HepG2 (cell line): ENCODE data around the gene TRMT5. TPM values are rescaled to one million over a fixed set of nuclear protein-coding genes. Genes with fewer than 3 reads are reported as not detected.

ENCODE experiments used
- ATAC-seq: fragments of 200-7000 bp; cut with Tn5 transposase; 3 replicates; pipeline ENCODE4 v1.9.1; 2020; ENCODE audit warnings: mild to moderate bottlenecking, moderate library complexity
- BruUV-seq: library from RNA; stranded (reverse); fragments of 400-500 nt; replicated peaks from 2 replicates; lab custom pipeline; 2021; lab: Mats Ljungman, UMichigan
- CTCF ChIA-PET: fragments of 300-600 bp; formaldehyde crosslinking; extraction: SDS; loops from one replicate; lab custom pipeline; 2021; ENCODE audit warnings: low total read pairs, inconsistent platforms, low intra/inter-chr PET ratio; lab: Yijun Ruan, JAX
- POLR2A ChIA-PET: fragments of 350-600 bp; sonication (Branson Sonifier 250); formaldehyde crosslinking; loops from one replicate; lab custom pipeline; 2020; ENCODE audit warnings: antibody characterized with exemption, inconsistent platforms; lab: Yijun Ruan, JAX
- DNase-seq: peaks from one replicate; pipeline ENCODE4 v3.0.0-alpha.2; 2015; ENCODE audit warnings: low spot score
- FAIRE-seq: peaks from 3 replicates; lab custom pipeline; 2011; peaks lifted over from hg19 to GRCh38; lab: Jason Lieb, UNC
- H2AFZ ChIP-seq: one replicate; pipeline ENCODE4 v1.6.1; 2011; ENCODE audit warnings: low read length, inconsistent platforms
- H3K27ac ChIP-seq: fragments of 300-600 bp; 3 replicates; pipeline ENCODE4 v1.8.0; 2011; ENCODE audit warnings: mixed run types, mild to moderate bottlenecking, mixed read lengths, low read length, inconsistent platforms; ENCODE audit not compliant: insufficient read depth; ENCODE audit errors: extremely low read length
- H3K27me3 ChIP-seq, 2 experiments: fragments of 200-600 bp in 1 of 2; 2 replicates in 1 of 2; 3 replicates in 1 of 2; pipeline versions ENCODE4 v1.6.0 to v1.8.0; 2011; ENCODE audit warnings: low read length in 2 of 2, mild to moderate bottlenecking in 2 of 2, moderate library complexity in 2 of 2, inconsistent platforms in 1 of 2; ENCODE audit not compliant: insufficient read depth in 2 of 2, control insufficient read depth in 1 of 2
- H3K36me3 ChIP-seq, 2 experiments: fragments of 200-600 bp in 1 of 2; replicated peaks in 1 of 2; 2 replicates in 1 of 2; 3 replicates in 1 of 2; pipeline versions ENCODE4 v1.5.1 to v1.8.0; 2011; ENCODE audit warnings: low read length in 2 of 2, inconsistent platforms in 1 of 2; ENCODE audit not compliant: insufficient read depth in 2 of 2, control insufficient read depth in 1 of 2
- H3K4me1 ChIP-seq: 2 replicates; pipeline ENCODE4 v1.5.1; 2012; ENCODE audit warnings: low read length, inconsistent platforms; ENCODE audit not compliant: insufficient read depth
- H3K4me2 ChIP-seq: 2 replicates; pipeline ENCODE4 v1.6.0; 2011; ENCODE audit warnings: low read depth, low read length, inconsistent platforms
- H3K4me3 ChIP-seq, 3 experiments: fragments of 200-600 bp in 1 of 3; sonication (generic), shearing (Covaris generic) in 1 of 3; replicated peaks in 1 of 3; 2 replicates each; pipeline ENCODE4 v1.5.1; 2011 to 2016; ENCODE audit warnings: low read length in 3 of 3, inconsistent platforms in 2 of 3, low read depth in 2 of 3, mild to moderate bottlenecking in 2 of 3, control low read depth in 1 of 3, mixed read lengths in 1 of 3; ENCODE audit not compliant: insufficient read depth in 1 of 3
- H3K79me2 ChIP-seq: one replicate; pipeline ENCODE4 v1.6.1; 2011; ENCODE audit warnings: low read length, inconsistent platforms; ENCODE audit not compliant: insufficient read depth
- H3K9ac ChIP-seq: 2 replicates; pipeline ENCODE4 v1.6.0; 2011; ENCODE audit warnings: mild to moderate bottlenecking, low read depth, low read length, inconsistent platforms; ENCODE audit not compliant: insufficient read depth
- H3K9me3 ChIP-seq: 2 replicates; pipeline ENCODE4 v1.5.1; 2012; ENCODE audit warnings: mild to moderate bottlenecking, low read length
- H4K20me1 ChIP-seq: 2 replicates; pipeline ENCODE4 v1.6.0; 2011; ENCODE audit warnings: inconsistent platforms, mild to moderate bottlenecking, low read length, moderate library complexity; ENCODE audit not compliant: insufficient read depth
- ARHGAP35 ChIP-seq: sonication (generic); formaldehyde crosslinking; IDR thresholded peaks from 2 replicates; pipeline ENCODE4 v1.9.0; 2022; ENCODE audit warnings: mild to moderate bottlenecking, inconsistent platforms, moderate library complexity, missing genetic modification reagents, borderline replicate concordance
- BCL3 ChIP-seq: sonication (generic); formaldehyde crosslinking; IDR thresholded peaks from 2 replicates; pipeline ENCODE4 v1.5.1; 2020; ENCODE audit warnings: mild to moderate bottlenecking, missing genetic modification reagents, moderate library complexity
- CBX2 ChIP-seq, 2 experiments: fragments of 200-600 bp in 1 of 2; sonication (generic); formaldehyde crosslinking in 1 of 2; IDR thresholded peaks; 2 replicates each; pipeline versions ENCODE4 v1.7.0 to v1.8.1; 2018 to 2022; ENCODE audit warnings: low read depth in 2 of 2, low read length in 1 of 2, mild to moderate bottlenecking in 1 of 2, missing genetic modification reagents in 1 of 2
- ETV5 ChIP-seq: IDR thresholded peaks from 2 replicates; pipeline ENCODE4 v1.6.1; 2018; ENCODE audit warnings: missing biosample characterization, missing genetic modification reagents, inconsistent platforms, borderline replicate concordance
- HDAC2 ChIP-seq: sonication (generic); formaldehyde crosslinking; IDR thresholded peaks from 2 replicates; pipeline ENCODE4 v1.4.0; 2020; ENCODE audit warnings: missing genetic modification reagents
- HMGA1 ChIP-seq: sonication (generic); formaldehyde crosslinking; conservative IDR thresholded peaks from 2 replicates; pipeline ENCODE4 v1.4.0; 2020; ENCODE audit warnings: missing genetic modification reagents
- MIER3 ChIP-seq: IDR thresholded peaks from 2 replicates; pipeline ENCODE4 v1.6.1; 2016; ENCODE audit warnings: missing compliant biosample characterization, borderline replicate concordance
- MXI1 ChIP-seq: IDR thresholded peaks from 3 replicates; pipeline ENCODE4 v1.6.1; 2012; ENCODE audit warnings: low read depth, low read length, inconsistent platforms, borderline replicate concordance
- ZFP90 ChIP-seq: sonication (generic); formaldehyde crosslinking; IDR thresholded peaks from 2 replicates; pipeline ENCODE4 v1.8.0; 2022; ENCODE audit warnings: missing genetic modification reagents, mild to moderate bottlenecking, inconsistent platforms, borderline replicate concordance
- ZNF121 ChIP-seq: sonication (generic); formaldehyde crosslinking; IDR thresholded peaks from 2 replicates; pipeline ENCODE4 v1.5.0; 2020; ENCODE audit warnings: mild to moderate bottlenecking, missing genetic modification reagents
- ZNF260 ChIP-seq: sonication (generic); formaldehyde crosslinking; IDR thresholded peaks from 2 replicates; pipeline ENCODE4 v1.4.0; 2020; ENCODE audit warnings: missing genetic modification reagents, low read depth, mild to moderate bottlenecking, borderline replicate concordance
- ZNF619 ChIP-seq: sonication (generic); formaldehyde crosslinking; IDR thresholded peaks from 2 replicates; pipeline ENCODE4 v1.4.0; 2020; ENCODE audit warnings: mild to moderate bottlenecking, missing genetic modification reagents
- ZSCAN30 ChIP-seq: sonication (generic); formaldehyde crosslinking; IDR thresholded peaks from 2 replicates; pipeline ENCODE4 v1.5.0; 2020; ENCODE audit warnings: mild to moderate bottlenecking, missing genetic modification reagents
- WGBS: methylation state at CpG from one replicate; pipeline ENCODE4 v1.1.6; 2017; ENCODE audit warnings: low lambda C conversion rate; 5-methylcytosine and 5-hydroxymethylcytosine counted together
- in situ Hi-C: cut with HindIII; loops from 2 replicates; pipeline ENCODE4 v1.10.0; 2017; ENCODE audit warnings: low pct_unique_long_range_greater_than_20kb; ENCODE audit not compliant: extremely low pct_ligation_motif_present
- intact Hi-C: fragments of 100-400 bp; cut with micrococcal nuclease; formaldehyde crosslinking; loops from one replicate; pipeline ENCODE4 v1.10.0; 2022; ENCODE audit not compliant: unreplicated experiment
- polyA plus RNA-seq, 8 experiments: library from polyadenylated mRNA; depleted of rRNA in 3 of 8; stranded (reverse) in 7 of 8; unstranded in 1 of 8; fragments of >200 nt; fragmentation: Illumina TruSeq in 4 of 8; extraction: Trizol in 4 of 8; gene quantifications; 2 replicates each; pipeline versions ENCODE4 v1.2.1 to v1.2.3, GENCODE V29; 2011 to 2016; ENCODE audit warnings: low read depth in 4 of 8, missing spikeins in 1 of 8, mixed read lengths in 1 of 8; ENCODE audit not compliant: insufficient read depth in 1 of 8
- total RNA-seq, 5 experiments: library from RNA; depleted of rRNA; stranded (reverse); fragments of >200 nt; fragmentation: Illumina TruSeq; extraction: Trizol; gene quantifications; 2 replicates each; pipeline ENCODE4 v1.2.3, GENCODE V29; 2016; ENCODE audit warnings: low read depth in 1 of 5
- TF ChIP-seq, protein P1 (sequence below): sonication (generic); formaldehyde crosslinking; IDR thresholded peaks from 2 replicates; pipeline ENCODE4 v1.8.0; 2022; ENCODE audit warnings: mild to moderate bottlenecking, missing genetic modification reagents
- TF ChIP-seq, protein P2 (sequence below): sonication (generic); formaldehyde crosslinking; IDR thresholded peaks from 2 replicates; pipeline ENCODE4 v1.8.0; 2022; ENCODE audit warnings: missing genetic modification reagents, mild to moderate bottlenecking, inconsistent platforms, borderline replicate concordance
- TF ChIP-seq, protein P3 (sequence below): sonication (generic); formaldehyde crosslinking; IDR thresholded peaks from 2 replicates; pipeline ENCODE4 v1.5.0; 2020; ENCODE audit warnings: mild to moderate bottlenecking, missing genetic modification reagents
- TF ChIP-seq, protein P4 (sequence below): sonication (generic); formaldehyde crosslinking; IDR thresholded peaks from 2 replicates; pipeline ENCODE4 v1.5.0; 2020; ENCODE audit warnings: missing genetic modification reagents, mild to moderate bottlenecking, borderline replicate concordance

The TRMT5 gene
- total and polyA plus RNA-seq, 2 of the 13 experiments (the other 11 are each of a cell fraction or from before 2014, with no cell fraction given) = 3.6 to 16.0 TPM

DNA sequence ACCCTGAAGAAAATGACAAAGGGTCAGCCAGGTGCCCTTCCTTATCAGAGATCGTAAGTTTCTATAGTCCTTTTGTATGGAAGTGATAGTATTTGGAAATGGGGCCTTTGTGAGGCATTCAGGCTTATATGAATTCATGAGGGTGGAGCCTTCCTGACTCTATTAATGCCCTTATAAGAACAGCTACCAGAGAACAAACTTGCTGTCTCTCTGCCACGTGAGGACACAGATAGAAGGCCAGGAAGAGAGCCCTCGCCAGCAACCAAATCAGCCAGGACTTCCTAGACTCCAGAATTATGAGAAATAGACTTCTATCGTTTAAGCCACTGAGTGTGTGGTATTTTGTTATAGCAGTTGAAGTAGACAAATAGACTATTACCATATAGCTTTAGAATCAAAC lies 36.7 kb downstream of the TRMT5 start (continued):
- TF ChIP-seq ZSCAN30 (CRISPR knock-in tag) (no peak), MIER3 (CRISPR knock-in tag) (no peak)
- TF ChIP-seq, protein P1, sequence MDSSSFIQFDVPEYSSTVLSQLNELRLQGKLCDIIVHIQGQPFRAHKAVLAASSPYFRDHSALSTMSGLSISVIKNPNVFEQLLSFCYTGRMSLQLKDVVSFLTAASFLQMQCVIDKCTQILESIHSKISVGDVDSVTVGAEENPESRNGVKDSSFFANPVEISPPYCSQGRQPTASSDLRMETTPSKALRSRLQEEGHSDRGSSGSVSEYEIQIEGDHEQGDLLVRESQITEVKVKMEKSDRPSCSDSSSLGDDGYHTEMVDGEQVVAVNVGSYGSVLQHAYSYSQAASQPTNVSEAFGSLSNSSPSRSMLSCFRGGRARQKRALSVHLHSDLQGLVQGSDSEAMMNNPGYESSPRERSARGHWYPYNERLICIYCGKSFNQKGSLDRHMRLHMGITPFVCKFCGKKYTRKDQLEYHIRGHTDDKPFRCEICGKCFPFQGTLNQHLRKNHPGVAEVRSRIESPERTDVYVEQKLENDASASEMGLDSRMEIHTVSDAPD (CRISPR knock-in tag) = no peak

GRCh38 chr14:60943637-60944032 lies 37.2 kb downstream of the TRMT5 start:
- no peaks in the 10 kb centered on the region for H4K20me1 ChIP-seq
- H3K79me2 ChIP-seq = no peaks in the 10 kb centered on the region
- ATAC-seq = no peak
- H3K27me3 ChIP-seq = no peaks in the 10 kb centered on the region
- in situ Hi-C loops = no loop called here
- H3K4me3 ChIP-seq = no peak overlapping the region
- no peak overlapping the region for H3K27ac ChIP-seq
- POLR2A ChIA-PET = no interaction called here
- no peaks in the 10 kb centered on the region for H3K9me3 ChIP-seq
- BruUV-seq = no TSS peak
- no peak overlapping the region for H2AFZ ChIP-seq
- no peaks in the 10 kb centered on the region for H3K4me1 ChIP-seq
- no peak overlapping the region for H3K4me2 ChIP-seq
- intact Hi-C loops = no loop called here
- FAIRE-seq = no peak
- no peak for DNase-seq
- WGBS = 95% methylated on average over 1 of the region's 1 CpG
- CTCF ChIA-PET = no interaction called here
- H3K36me3 ChIP-seq = 0 out of 5 replicates have a peak, but pooled peaks cover 0 to 5% of the 10 kb centered on the region in 2 experiments
- H3K9ac ChIP-seq = no peak overlapping the region
- TF ChIP-seq ETV5 (CRISPR knock-in tag) (no peak), BCL3 (CRISPR knock-in tag) (no peak), CBX2 (IDR thresholded peaks at IDR 0.05; ENCODE audit: low read depth, low read length) (no peak), CBX2 (CRISPR knock-in tag; IDR thresholded peaks at IDR 0.05; ENCODE audit: low read depth) (no peak), HDAC2 (no peak), ZNF121 (CRISPR knock-in tag) (no peak), HMGA1 (CRISPR knock-in tag) (no peak), ARHGAP35 (CRISPR knock-in tag) (no peak), ZNF619 (no peak), ZFP90 (CRISPR knock-in tag) (no peak), ZNF260 (CRISPR knock-in tag) (no peak), MXI1 (no peak)
- TF ChIP-seq, protein P2, sequence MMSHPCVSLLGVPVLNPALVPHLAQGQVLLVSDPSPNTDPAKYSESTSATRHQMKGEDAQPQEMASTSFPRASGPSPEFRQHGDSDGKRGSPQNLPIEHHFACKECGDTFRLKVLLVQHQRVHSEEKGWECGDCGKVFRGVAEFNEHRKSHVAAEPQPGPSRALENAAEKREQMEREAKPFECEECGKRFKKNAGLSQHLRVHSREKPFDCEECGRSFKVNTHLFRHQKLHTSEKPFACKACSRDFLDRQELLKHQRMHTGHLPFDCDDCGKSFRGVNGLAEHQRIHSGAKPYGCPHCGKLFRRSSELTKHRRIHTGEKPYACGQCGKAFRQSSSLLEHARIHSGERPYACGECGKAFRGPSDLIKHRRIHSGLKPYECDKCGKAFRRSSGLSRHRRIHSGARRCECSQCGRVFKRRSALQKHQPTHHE (CRISPR knock-in tag) = no peak
- TF ChIP-seq, protein P3, sequence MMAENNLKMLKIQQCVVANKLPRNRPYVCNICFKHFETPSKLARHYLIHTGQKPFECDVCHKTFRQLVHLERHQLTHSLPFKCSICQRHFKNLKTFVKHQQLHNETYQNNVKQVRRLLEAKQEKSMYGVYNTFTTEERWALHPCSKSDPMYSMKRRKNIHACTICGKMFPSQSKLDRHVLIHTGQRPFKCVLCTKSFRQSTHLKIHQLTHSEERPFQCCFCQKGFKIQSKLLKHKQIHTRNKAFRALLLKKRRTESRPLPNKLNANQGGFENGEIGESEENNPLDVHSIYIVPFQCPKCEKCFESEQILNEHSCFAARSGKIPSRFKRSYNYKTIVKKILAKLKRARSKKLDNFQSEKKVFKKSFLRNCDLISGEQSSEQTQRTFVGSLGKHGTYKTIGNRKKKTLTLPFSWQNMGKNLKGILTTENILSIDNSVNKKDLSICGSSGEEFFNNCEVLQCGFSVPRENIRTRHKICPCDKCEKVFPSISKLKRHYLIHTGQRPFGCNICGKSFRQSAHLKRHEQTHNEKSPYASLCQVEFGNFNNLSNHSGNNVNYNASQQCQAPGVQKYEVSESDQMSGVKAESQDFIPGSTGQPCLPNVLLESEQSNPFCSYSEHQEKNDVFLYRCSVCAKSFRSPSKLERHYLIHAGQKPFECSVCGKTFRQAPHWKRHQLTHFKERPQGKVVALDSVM (CRISPR knock-in tag) = no peak
- TF ChIP-seq, protein P4, sequence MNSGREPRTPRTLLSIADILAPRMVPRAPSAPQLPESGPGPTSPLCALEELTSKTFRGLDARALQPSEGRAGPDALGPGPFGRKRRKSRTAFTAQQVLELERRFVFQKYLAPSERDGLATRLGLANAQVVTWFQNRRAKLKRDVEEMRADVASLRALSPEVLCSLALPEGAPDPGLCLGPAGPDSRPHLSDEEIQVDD (CRISPR knock-in tag) = no peak
